Measurements from ENCODE around the gene CLSTN2.

Gene CLSTN2

DNA sequence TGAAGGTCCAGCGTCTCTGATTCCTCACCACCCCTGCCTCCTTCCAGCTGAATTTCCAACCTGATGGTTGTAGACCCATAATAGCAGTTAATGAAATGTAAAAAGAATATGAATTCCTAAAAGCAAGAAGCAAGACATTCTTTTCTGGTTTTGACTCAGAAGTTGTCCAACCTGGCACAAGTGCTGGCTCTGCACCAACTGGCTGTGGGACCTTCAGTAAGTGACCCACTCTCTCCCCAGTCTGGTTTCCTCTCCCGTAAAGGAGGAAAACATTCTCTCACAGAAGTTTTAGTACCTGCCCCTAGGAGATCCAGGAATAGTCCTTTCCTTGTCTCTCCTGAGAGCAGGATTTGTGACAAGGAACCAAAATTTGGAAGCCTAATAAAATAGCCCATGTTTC, 506.0 kb downstream of the CLSTN2 start:
- TF ChIP-seq, protein P1, sequence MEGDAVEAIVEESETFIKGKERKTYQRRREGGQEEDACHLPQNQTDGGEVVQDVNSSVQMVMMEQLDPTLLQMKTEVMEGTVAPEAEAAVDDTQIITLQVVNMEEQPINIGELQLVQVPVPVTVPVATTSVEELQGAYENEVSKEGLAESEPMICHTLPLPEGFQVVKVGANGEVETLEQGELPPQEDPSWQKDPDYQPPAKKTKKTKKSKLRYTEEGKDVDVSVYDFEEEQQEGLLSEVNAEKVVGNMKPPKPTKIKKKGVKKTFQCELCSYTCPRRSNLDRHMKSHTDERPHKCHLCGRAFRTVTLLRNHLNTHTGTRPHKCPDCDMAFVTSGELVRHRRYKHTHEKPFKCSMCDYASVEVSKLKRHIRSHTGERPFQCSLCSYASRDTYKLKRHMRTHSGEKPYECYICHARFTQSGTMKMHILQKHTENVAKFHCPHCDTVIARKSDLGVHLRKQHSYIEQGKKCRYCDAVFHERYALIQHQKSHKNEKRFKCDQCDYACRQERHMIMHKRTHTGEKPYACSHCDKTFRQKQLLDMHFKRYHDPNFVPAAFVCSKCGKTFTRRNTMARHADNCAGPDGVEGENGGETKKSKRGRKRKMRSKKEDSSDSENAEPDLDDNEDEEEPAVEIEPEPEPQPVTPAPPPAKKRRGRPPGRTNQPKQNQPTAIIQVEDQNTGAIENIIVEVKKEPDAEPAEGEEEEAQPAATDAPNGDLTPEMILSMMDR (IDR thresholded peaks at IDR 0.05): no peak
- Histone ChIP-seq H3K27me3 (no peaks in the 10 kb centered on the region), H3K4me3 (no peak overlapping the region), H3K36me3 (no peaks in the 10 kb centered on the region), H3K27ac (no peak overlapping the region), H3K4me1 (peaks cover 0 to 8% (median 0%) of the 10 kb centered on the region in 4 donors), H3K9me3 (no peaks in the 10 kb centered on the region)
- intact Hi-C loops (cut with DNase I; ENCODE audit: low total_unique reads): no loop called here
- DNase-seq: no peak

DNA sequence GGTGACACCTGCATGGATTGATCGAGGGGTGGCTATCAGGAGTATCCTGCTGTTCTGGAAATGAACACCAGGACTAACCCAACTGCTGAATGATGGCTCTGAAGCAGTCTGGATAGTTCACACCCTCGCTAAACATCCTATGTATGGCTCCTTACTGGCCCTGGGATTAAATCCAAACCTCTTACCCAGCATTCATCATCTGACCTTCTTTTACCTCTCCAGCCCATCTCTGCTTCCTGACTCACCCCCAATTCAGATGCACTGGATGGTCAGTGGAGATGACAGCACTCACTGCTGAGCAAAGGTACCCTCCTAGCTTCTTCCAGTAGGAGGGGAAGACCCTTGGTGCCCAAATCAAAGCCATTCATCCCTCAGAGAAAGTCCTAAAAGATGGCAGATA, 507.6 kb downstream of the CLSTN2 start:
- peaks cover 0 to 8% (median 0%) of the 10 kb centered on the region in 4 donors for H3K4me1 ChIP-seq
- no peak overlapping the region for H3K27ac ChIP-seq
- no peak overlapping the region for H3K4me3 ChIP-seq
- TF ChIP-seq, protein P1 (IDR thresholded peaks at IDR 0.05): no peak
- no peaks in the 10 kb centered on the region for H3K36me3 ChIP-seq
- no peaks in the 10 kb centered on the region for H3K9me3 ChIP-seq
- DNase-seq: no peak
- intact Hi-C loops (cut with DNase I; ENCODE audit: low total_unique reads): no loop called here
- H3K27me3 ChIP-seq: no peaks in the 10 kb centered on the region

DNA sequence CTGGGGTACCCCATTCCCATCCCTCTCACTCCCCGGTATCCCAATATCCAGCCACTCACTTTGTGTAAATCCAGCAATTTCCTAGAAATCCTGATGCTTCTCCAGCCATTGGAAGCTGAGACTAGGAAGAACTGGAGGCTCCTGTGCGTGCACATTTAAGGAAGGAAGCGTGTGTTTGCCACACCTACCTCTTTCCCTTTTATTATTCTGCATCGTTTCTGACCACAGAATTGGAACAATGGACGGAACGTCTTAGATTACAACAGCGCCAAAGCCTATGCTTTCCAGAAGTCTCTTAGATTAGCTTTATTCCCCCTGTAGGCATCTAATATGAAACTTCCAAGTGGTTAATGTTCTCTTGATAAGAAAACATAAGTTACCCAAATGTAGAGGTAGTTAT, 508.1 kb downstream of the CLSTN2 start:
- Histone ChIP-seq H3K9me3 (no peaks in the 10 kb centered on the region), H3K4me1 (peaks cover 0 to 8% (median 0%) of the 10 kb centered on the region in 4 donors), H3K36me3 (no peaks in the 10 kb centered on the region), H3K27ac (no peak overlapping the region), H3K4me3 (no peak overlapping the region), H3K27me3 (no peaks in the 10 kb centered on the region)
- intact Hi-C loops (cut with DNase I; ENCODE audit: low total_unique reads): no loop called here
- no peak for DNase-seq
- TF ChIP-seq, protein P1 (IDR thresholded peaks at IDR 0.05): no peak

DNA sequence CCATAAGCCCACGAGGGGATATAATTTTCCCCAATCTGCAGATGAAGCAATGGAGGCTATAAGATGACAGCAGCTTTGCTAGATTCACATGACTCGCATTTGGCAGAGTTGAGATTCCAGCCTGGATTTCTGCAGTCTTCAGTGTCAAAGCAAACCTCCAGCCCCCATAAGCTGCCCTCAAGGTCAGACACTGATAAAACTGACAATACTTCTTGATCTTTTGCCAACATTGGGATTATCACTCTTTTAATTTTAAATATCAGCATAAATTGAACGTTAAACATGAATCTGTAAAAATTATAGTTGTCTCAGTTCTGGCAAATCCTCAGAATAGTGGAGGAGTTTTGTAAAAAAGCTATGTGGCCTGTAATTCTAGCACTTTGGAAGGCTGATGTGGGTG, 508.8 kb downstream of the CLSTN2 start:
- intact Hi-C loops (cut with DNase I; ENCODE audit: low total_unique reads): no loop called here
- no peak overlapping the region for H3K27ac ChIP-seq
- TF ChIP-seq, protein P1 (IDR thresholded peaks at IDR 0.05): no peak
- H3K4me1 ChIP-seq: peaks cover 0 to 8% (median 0%) of the 10 kb centered on the region in 4 donors
- no peaks in the 10 kb centered on the region for H3K36me3 ChIP-seq
- no peaks in the 10 kb centered on the region for H3K9me3 ChIP-seq
- H3K4me3 ChIP-seq: no peak overlapping the region
- no peaks in the 10 kb centered on the region for H3K27me3 ChIP-seq
- DNase-seq: no peak

DNA sequence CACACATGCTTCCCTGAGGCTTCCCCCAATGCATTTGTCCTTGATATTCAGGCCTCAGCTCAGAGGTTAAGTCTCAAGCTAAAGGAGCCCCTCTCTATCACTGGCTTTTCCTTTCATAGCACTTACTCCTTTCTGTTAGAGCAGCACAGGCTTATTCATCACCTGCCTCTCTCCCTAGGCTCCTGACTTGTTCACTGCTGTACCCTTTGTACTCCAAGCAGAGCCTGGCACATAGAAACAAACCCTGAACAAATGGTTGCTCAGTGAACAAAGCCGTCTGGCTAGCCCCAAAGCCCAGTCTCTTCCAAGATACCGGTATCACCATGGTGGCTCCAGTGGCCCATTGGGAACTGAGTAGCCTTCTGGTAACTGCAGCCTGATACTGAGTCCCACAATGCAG, 511.7 kb downstream of the CLSTN2 start:
- TF ChIP-seq, protein P1 (IDR thresholded peaks at IDR 0.05): no peak
- H3K4me3 ChIP-seq: no peak overlapping the region
- H3K4me1 ChIP-seq: no peaks in the 10 kb centered on the region
- H3K27me3 ChIP-seq: no peaks in the 10 kb centered on the region
- H3K27ac ChIP-seq: no peak overlapping the region
- intact Hi-C loops (cut with DNase I; ENCODE audit: low total_unique reads): no loop called here
- no peak for DNase-seq
- no peaks in the 10 kb centered on the region for H3K36me3 ChIP-seq
- no peaks in the 10 kb centered on the region for H3K9me3 ChIP-seq

DNA sequence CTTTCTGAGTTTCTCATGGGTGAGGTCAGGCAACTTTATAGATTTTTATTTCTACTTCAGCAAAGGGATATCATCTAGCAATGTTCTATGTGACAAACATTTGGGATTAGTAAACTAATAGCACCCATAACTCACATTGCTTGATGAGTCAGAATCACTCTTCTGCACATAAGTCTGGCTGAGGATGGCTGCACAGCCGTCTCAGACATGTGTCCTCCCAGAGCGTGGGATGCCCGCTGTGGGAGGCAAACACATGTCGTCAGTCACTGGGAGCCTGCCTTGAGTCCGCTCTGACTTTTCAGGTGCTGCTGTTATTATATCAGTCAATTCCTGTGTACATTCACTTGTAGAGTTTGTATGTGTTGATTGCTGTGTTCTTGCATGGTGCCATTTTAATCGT, 512.2 kb downstream of the CLSTN2 start:
- Histone ChIP-seq H3K4me3 (no peak overlapping the region), H3K27me3 (no peaks in the 10 kb centered on the region), H3K36me3 (no peaks in the 10 kb centered on the region), H3K4me1 (no peaks in the 10 kb centered on the region), H3K27ac (no peak overlapping the region), H3K9me3 (no peaks in the 10 kb centered on the region)
- TF ChIP-seq, protein P1 (IDR thresholded peaks at IDR 0.05): no peak
- DNase-seq: no peak
- intact Hi-C loops (cut with DNase I; ENCODE audit: low total_unique reads): no loop called here

All from tibial artery (tissue), 4 donors.